Prostate gland (tissue), 2 donors: ENCODE results near the gene FGF12.

Source experiments
- POLR2A ChIP-seq: fragments of 450-650 bp; IDR thresholded peaks from one replicate; pipeline ENCODE4 v1.6.1; 2016; ENCODE audit warnings: antibody characterized with exemption, mild to moderate bottlenecking
- POLR2AphosphoS5 ChIP-seq: sonication (generic); formaldehyde crosslinking; IDR thresholded peaks from one replicate; pipeline ENCODE4 v1.6.1; 2017; ENCODE audit warnings: antibody characterized with exemption
- TF ChIP-seq, protein P1 (sequence below), 4 experiments: fragments of 200-600 bp in 2 of 4; fragments of 450-650 bp in 2 of 4; sonication (generic) in 2 of 4; IDR thresholded peaks; 1 replicate in 3 of 4; 2 replicates in 1 of 4; pipeline ENCODE4 v1.5.1; 2016 to 2019; ENCODE audit warnings: antibody characterized with exemption in 4 of 4, mild to moderate bottlenecking in 2 of 4, moderate library complexity in 2 of 4

DNA sequence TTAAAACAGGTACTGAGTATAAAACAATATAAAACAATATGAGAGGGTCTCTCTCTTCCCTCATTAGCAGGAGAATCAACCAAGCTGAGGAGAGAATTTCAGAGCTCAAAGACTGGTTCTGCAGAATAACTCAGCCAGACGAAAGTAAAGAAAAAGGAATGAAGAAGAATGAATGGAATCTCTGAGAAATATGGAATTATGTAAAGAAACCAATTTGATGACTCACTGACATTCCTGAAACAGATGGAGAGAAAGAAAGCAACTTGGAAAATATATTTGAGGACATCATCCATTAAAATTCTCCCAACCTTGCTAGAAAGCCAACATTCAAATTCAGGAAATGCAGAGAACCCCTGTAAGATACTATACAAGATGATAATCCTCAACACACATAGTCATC lies 635.5 kb downstream of the FGF12 start:
- TF ChIP-seq, protein P1, sequence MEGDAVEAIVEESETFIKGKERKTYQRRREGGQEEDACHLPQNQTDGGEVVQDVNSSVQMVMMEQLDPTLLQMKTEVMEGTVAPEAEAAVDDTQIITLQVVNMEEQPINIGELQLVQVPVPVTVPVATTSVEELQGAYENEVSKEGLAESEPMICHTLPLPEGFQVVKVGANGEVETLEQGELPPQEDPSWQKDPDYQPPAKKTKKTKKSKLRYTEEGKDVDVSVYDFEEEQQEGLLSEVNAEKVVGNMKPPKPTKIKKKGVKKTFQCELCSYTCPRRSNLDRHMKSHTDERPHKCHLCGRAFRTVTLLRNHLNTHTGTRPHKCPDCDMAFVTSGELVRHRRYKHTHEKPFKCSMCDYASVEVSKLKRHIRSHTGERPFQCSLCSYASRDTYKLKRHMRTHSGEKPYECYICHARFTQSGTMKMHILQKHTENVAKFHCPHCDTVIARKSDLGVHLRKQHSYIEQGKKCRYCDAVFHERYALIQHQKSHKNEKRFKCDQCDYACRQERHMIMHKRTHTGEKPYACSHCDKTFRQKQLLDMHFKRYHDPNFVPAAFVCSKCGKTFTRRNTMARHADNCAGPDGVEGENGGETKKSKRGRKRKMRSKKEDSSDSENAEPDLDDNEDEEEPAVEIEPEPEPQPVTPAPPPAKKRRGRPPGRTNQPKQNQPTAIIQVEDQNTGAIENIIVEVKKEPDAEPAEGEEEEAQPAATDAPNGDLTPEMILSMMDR (IDR thresholded peaks at IDR 0.05) = no peak
- TF ChIP-seq POLR2AphosphoS5 = no peak
- no peak for TF ChIP-seq POLR2A
